Measurements from ENCODE around the gene GTF2IRD1. TPM values are rescaled to one million over a fixed set of nuclear protein-coding genes. Genes with fewer than 3 reads are reported as not detected.

The GTF2IRD1 gene
- total and polyA plus RNA-seq, 2 of the 13 experiments (the other 11 are each of a cell fraction or from before 2014, with no cell fraction given): 16.5 to 26.7 TPM

GRCh38 chr7:74494076-74494548, 40.4 kb downstream of the GTF2IRD1 start (continued):
- TF ChIP-seq ZNF580 (CRISPR knock-in tag; IDR thresholded peaks at IDR 0.05; ENCODE audit: borderline replicate concordance, low read depth): no peak
- TF ChIP-seq YEATS2 (CRISPR knock-in tag; IDR thresholded peaks at IDR 0.05; ENCODE audit: borderline replicate concordance): no peak
- no peak for TF ChIP-seq ZNF235 (CRISPR knock-in tag; IDR thresholded peaks at IDR 0.05; ENCODE audit: borderline replicate concordance)
- TF ChIP-seq GATA4 (IDR thresholded peaks at IDR 0.05; ENCODE audit: borderline replicate concordance, low read depth): no peak
- TF ChIP-seq ZNF577 (CRISPR knock-in tag; IDR thresholded peaks at IDR 0.05; ENCODE audit: borderline replicate concordance, low read depth): no peak
- TF ChIP-seq SOX6 (IDR thresholded peaks at IDR 0.05): no peak
- TF ChIP-seq SOX6 (CRISPR knock-in tag; IDR thresholded peaks at IDR 0.05): peak; percentile 62
- TF ChIP-seq RFXAP (CRISPR knock-in tag; IDR thresholded peaks at IDR 0.05; ENCODE audit: borderline replicate concordance): 0 out of 2 replicates have a peak, but pooled peaks have one; percentile 41
- no peak for TF ChIP-seq ZNF446 (CRISPR knock-in tag; IDR thresholded peaks at IDR 0.05)
- TF ChIP-seq DMTF1 (CRISPR knock-in tag; IDR thresholded peaks at IDR 0.05): no peak
- no peak for TF ChIP-seq ZNF704 (CRISPR knock-in tag; IDR thresholded peaks at IDR 0.05; ENCODE audit: borderline replicate concordance)
- TF ChIP-seq, protein P1, sequence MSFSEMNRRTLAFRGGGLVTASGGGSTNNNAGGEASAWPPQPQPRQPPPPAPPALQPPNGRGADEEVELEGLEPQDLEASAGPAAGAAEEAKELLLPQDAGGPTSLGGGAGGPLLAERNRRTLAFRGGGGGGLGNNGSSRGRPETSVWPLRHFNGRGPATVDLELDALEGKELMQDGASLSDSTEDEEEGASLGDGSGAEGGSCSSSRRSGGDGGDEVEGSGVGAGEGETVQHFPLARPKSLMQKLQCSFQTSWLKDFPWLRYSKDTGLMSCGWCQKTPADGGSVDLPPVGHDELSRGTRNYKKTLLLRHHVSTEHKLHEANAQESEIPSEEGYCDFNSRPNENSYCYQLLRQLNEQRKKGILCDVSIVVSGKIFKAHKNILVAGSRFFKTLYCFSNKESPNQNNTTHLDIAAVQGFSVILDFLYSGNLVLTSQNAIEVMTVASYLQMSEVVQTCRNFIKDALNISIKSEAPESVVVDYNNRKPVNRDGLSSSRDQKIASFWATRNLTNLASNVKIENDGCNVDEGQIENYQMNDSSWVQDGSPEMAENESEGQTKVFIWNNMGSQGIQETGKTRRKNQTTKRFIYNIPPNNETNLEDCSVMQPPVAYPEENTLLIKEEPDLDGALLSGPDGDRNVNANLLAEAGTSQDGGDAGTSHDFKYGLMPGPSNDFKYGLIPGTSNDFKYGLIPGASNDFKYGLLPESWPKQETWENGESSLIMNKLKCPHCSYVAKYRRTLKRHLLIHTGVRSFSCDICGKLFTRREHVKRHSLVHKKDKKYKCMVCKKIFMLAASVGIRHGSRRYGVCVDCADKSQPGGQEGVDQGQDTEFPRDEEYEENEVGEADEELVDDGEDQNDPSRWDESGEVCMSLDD (CRISPR knock-in tag; IDR thresholded peaks at IDR 0.05; ENCODE audit: borderline replicate concordance): 0 out of 2 replicates have a peak, but pooled peaks have one; percentile 32
- no peak for TF ChIP-seq ZNF629 (CRISPR knock-in tag; conservative IDR thresholded peaks at IDR 0.05)
- TF ChIP-seq MLLT10 (CRISPR knock-in tag; IDR thresholded peaks at IDR 0.05): no peak
- no peak for TF ChIP-seq CHCHD3 (CRISPR knock-in tag; IDR thresholded peaks at IDR 0.05)
- TF ChIP-seq, protein P2, sequence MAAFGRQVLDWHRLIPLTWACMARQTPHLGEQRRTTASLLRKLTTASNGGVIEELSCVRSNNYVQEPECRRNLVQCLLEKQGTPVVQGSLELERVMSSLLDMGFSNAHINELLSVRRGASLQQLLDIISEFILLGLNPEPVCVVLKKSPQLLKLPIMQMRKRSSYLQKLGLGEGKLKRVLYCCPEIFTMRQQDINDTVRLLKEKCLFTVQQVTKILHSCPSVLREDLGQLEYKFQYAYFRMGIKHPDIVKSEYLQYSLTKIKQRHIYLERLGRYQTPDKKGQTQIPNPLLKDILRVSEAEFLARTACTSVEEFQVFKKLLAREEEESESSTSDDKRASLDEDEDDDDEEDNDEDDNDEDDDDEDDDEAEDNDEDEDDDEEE (CRISPR knock-in tag; IDR thresholded peaks at IDR 0.05): no peak
- TF ChIP-seq SIX4 (CRISPR knock-in tag; IDR thresholded peaks at IDR 0.05): no peak
- no peak for TF ChIP-seq FOXK2 (IDR thresholded peaks at IDR 0.05)
- no peak for TF ChIP-seq ZNF180 (CRISPR knock-in tag; IDR thresholded peaks at IDR 0.05; ENCODE audit: borderline replicate concordance, low read depth)
- TF ChIP-seq RARA (CRISPR knock-in tag; IDR thresholded peaks at IDR 0.05): peak; percentile 48; the same call in 1 of the 2 replicates
